ENCODE measurements around the gene DVL3.

DVL3 gene

DNA sequence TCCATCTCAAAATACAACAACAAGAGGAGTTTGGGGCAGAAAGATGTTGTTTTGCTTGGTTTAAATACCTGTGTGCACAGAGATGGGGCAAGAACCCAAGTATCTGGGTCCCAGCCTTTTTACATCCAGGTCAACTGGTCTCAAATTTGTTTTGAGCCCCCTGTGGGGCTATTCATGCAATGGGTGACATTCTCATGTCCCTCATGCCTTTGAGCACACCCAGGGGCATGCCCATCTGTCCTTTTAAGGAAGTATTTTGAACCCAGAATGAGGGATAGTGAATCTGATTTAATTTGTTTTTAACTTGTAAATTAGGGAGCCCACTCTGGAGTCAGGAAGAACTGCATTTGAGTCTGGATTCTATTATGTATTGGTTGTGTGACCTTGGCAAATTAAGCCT is 45.6 kb downstream of the DVL3 start:
- H2AFZ ChIP-seq (ENCODE audit: low read depth, low read length, severe bottlenecking): no peak overlapping the region
- no peak overlapping the region for H3K4me3 ChIP-seq (ENCODE audit: insufficient read depth, low read length, poor library complexity, severe bottlenecking)
- no peak overlapping the region for H3K27ac ChIP-seq (ENCODE audit: low read depth, low read length)
- TF ChIP-seq CTCF (IDR thresholded peaks at IDR 0.05; ENCODE audit: insufficient read depth, low read length, poor library complexity, severe bottlenecking): no peak
- H3K9me3 ChIP-seq (ENCODE audit: insufficient read depth, low read length): no peaks in the 10 kb centered on the region
- no peaks in the 10 kb centered on the region for H3K27me3 ChIP-seq (ENCODE audit: low read length)
- H3F3A ChIP-seq (ENCODE audit: insufficient read depth): no peaks in the 10 kb centered on the region
- H4K20me1 ChIP-seq (ENCODE audit: low read depth, low read length): no peaks in the 10 kb centered on the region
- no peak overlapping the region for H3K9ac ChIP-seq (ENCODE audit: low read length)
- H3K36me3 ChIP-seq (ENCODE audit: low read length): no peaks in the 10 kb centered on the region
- no peaks in the 10 kb centered on the region for H3K79me2 ChIP-seq (ENCODE audit: insufficient read depth, low read length)
- no peaks in the 10 kb centered on the region for H3K9me2 ChIP-seq (replicated peaks; ENCODE audit: insufficient read depth, low read length)
- no peak overlapping the region for H3K4me2 ChIP-seq (ENCODE audit: low read depth, low read length, poor library complexity, severe bottlenecking)

GRCh38 chr3:184203526-184203925 is 48.3 kb downstream of the DVL3 start:
- Histone ChIP-seq H4K20me1 (ENCODE audit: low read depth, low read length) (no peaks in the 10 kb centered on the region), H3K9me2 (replicated peaks; ENCODE audit: insufficient read depth, low read length) (no peaks in the 10 kb centered on the region), H3K4me2 (ENCODE audit: low read depth, low read length, poor library complexity, severe bottlenecking) (no peak overlapping the region), H3K27me3 (ENCODE audit: low read length) (no peaks in the 10 kb centered on the region), H3K4me3 (ENCODE audit: insufficient read depth, low read length, poor library complexity, severe bottlenecking) (no peak overlapping the region), H3K36me3 (ENCODE audit: low read length) (no peaks in the 10 kb centered on the region), H3F3A (ENCODE audit: insufficient read depth) (no peaks in the 10 kb centered on the region), H2AFZ (ENCODE audit: low read depth, low read length, severe bottlenecking) (no peak overlapping the region), H3K9ac (ENCODE audit: low read length) (no peak overlapping the region), H3K27ac (ENCODE audit: low read depth, low read length) (no peak overlapping the region), H3K9me3 (ENCODE audit: insufficient read depth, low read length) (no peaks in the 10 kb centered on the region), H3K79me2 (ENCODE audit: insufficient read depth, low read length) (no peaks in the 10 kb centered on the region)
- TF ChIP-seq CTCF (IDR thresholded peaks at IDR 0.05; ENCODE audit: insufficient read depth, low read length, poor library complexity, severe bottlenecking) (no peak), EZH2phosphoT487 (conservative IDR thresholded peaks at IDR 0.05; ENCODE audit: low read length) (no peak)

- Histone ChIP-seq H3F3A (ENCODE audit: insufficient read depth) (no peaks in the 10 kb centered on the region), H3K4me3 (ENCODE audit: insufficient read depth, low read length, poor library complexity, severe bottlenecking) (no peak overlapping the region), H3K36me3 (ENCODE audit: low read length) (no peaks in the 10 kb centered on the region), H3K4me2 (ENCODE audit: low read depth, low read length, poor library complexity, severe bottlenecking) (no peak overlapping the region), H3K27ac (ENCODE audit: low read depth, low read length) (no peak overlapping the region), H3K79me2 (ENCODE audit: insufficient read depth, low read length) (no peaks in the 10 kb centered on the region), H2AFZ (ENCODE audit: low read depth, low read length, severe bottlenecking) (no peak overlapping the region), H3K9ac (ENCODE audit: low read length) (no peak overlapping the region), H3K27me3 (ENCODE audit: low read length) (no peaks in the 10 kb centered on the region), H3K9me2 (replicated peaks; ENCODE audit: insufficient read depth, low read length) (no peaks in the 10 kb centered on the region), H3K9me3 (ENCODE audit: insufficient read depth, low read length) (no peaks in the 10 kb centered on the region), H4K20me1 (ENCODE audit: low read depth, low read length) (no peaks in the 10 kb centered on the region)
- no peak for TF ChIP-seq CTCF (IDR thresholded peaks at IDR 0.05; ENCODE audit: insufficient read depth, low read length, poor library complexity, severe bottlenecking)
- no peak for TF ChIP-seq EZH2phosphoT487 (conservative IDR thresholded peaks at IDR 0.05; ENCODE audit: low read length)
Measured at GRCh38 chr3:184209146-184209923, 54.2 kb downstream of the DVL3 start.

All from SU-DHL-6 (cell line).